Esophagus muscularis mucosa (tissue), 4 donors: ENCODE data around the gene SIGLEC10. TPM values are rescaled to one million over a fixed set of nuclear protein-coding genes. Genes with fewer than 3 reads are reported as not detected.

Experiments used
- DNase-seq: peaks from one replicate; pipeline ENCODE4 v3.0.0-alpha.2; 2017; ENCODE audit errors: extremely low spot score
- H3K27ac ChIP-seq, 4 donors: fragments of 200-600 bp; sonication (generic); replicated peaks in 1 of 4; 1 replicate in 3 of 4; 2 replicates in 1 of 4; pipeline ENCODE4 v1.5.1; 2016 to 2019; ENCODE audit warnings: mild to moderate bottlenecking in 1 of 4
- H3K27me3 ChIP-seq, 4 donors: fragments of 200-600 bp; sonication (generic); one replicate each; pipeline versions ENCODE4 v1.5.1 to v1.6.0; 2016 to 2019
- H3K36me3 ChIP-seq, 4 donors: fragments of 200-600 bp; sonication (generic); one replicate each; pipeline ENCODE4 v1.5.1; 2016 to 2019
- H3K4me1 ChIP-seq, 4 donors: fragments of 200-600 bp; sonication (generic); one replicate each; pipeline ENCODE4 v1.5.1; 2016 to 2019
- H3K4me3 ChIP-seq, 4 donors: fragments of 200-600 bp; sonication (generic); 1 replicate in 2 of 4; 2 replicates in 2 of 4; pipeline ENCODE4 v1.5.1; 2016 to 2019; ENCODE audit warnings: mild to moderate bottlenecking in 4 of 4, moderate library complexity in 1 of 4
- H3K9me3 ChIP-seq, 4 donors: fragments of 200-600 bp; sonication (generic); 1 replicate in 3 of 4; 2 replicates in 1 of 4; pipeline ENCODE4 v1.5.1; 2016 to 2019
- CTCF ChIP-seq, 3 experiments: fragments of 200-600 bp in 2 of 3; fragments of 450-650 bp in 1 of 3; sonication (generic) in 2 of 3; IDR thresholded peaks; one replicate each; pipeline ENCODE4 v1.5.1; 2017 to 2019; ENCODE audit warnings: antibody characterized with exemption in 3 of 3, mild to moderate bottlenecking in 2 of 3, moderate library complexity in 1 of 3
- EP300 ChIP-seq: sonication (generic); formaldehyde crosslinking; IDR thresholded peaks from one replicate; pipeline ENCODE4 v1.6.1; 2017; ENCODE audit warnings: antibody characterized with exemption
- POLR2A ChIP-seq: fragments of 450-650 bp; IDR thresholded peaks from one replicate; pipeline ENCODE4 v1.6.1; 2017; ENCODE audit warnings: antibody characterized with exemption, moderate library complexity, mild to moderate bottlenecking, low read depth
- POLR2AphosphoS5 ChIP-seq, 2 donors: sonication (generic); formaldehyde crosslinking; IDR thresholded peaks; one replicate each; pipeline ENCODE4 v1.6.1; 2017; ENCODE audit warnings: antibody characterized with exemption in 2 of 2
- WGBS: methylation state at CpG from one replicate; pipeline ENCODE4 v1.1.5; 2018; 5-methylcytosine and 5-hydroxymethylcytosine counted together
- intact Hi-C: fragments of 100-400 bp; cut with DNase I; formaldehyde crosslinking; loops from one replicate; pipeline ENCODE4 v1.15.1; 2023
- total RNA-seq, 4 donors: library from RNA; depleted of rRNA; stranded (reverse); fragments of >200 nt; gene quantifications; one replicate each; pipeline versions ENCODE4 v1.1.0 to v1.2.1, GENCODE V29; 2016

SIGLEC10 gene
- total RNA-seq, 4 donors from 2014 or later: 1.4 to 4.1 (median 2.4) TPM

DNA sequence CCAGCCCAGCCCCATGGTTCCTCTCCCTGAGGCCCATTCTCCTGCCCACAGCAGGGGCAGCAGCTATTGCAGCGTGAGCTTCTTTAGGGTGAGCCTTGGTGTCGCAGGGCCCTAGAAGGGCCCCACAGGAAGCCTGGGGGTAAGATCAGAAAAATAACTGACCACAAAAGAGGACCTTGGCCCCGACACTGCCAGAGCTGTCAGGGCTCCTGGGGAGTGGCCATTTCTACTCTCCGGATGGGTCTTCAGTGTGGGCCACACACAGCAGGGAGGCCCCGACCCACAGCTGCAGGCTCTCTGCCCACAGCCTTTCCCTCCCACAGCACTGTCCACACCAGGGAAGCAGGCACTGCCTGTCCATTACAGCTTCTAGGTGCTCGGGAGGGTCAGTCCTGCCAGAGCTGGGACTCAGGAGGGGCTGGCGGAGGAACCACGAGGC is 44.3 kb upstream of the SIGLEC10 start:
- no peak overlapping the region for H3K4me3 ChIP-seq
- no peak overlapping the region for H3K27ac ChIP-seq
- WGBS: 47% methylated on average over 7 of the region's 8 CpGs
- no peaks in the 10 kb centered on the region for H3K9me3 ChIP-seq
- no peaks in the 10 kb centered on the region for H3K36me3 ChIP-seq
- no peak for TF ChIP-seq POLR2AphosphoS5 (IDR thresholded peaks at IDR 0.05)
- TF ChIP-seq POLR2A: no peak
- TF ChIP-seq CTCF (IDR thresholded peaks at IDR 0.05): no peak
- DNase-seq: no peak
- intact Hi-C loops: no loop called here
- H3K27me3 ChIP-seq: peaks cover 0 to 66% (median 3%) of the 10 kb centered on the region in 4 donors
- no peaks in the 10 kb centered on the region for H3K4me1 ChIP-seq

DNA sequence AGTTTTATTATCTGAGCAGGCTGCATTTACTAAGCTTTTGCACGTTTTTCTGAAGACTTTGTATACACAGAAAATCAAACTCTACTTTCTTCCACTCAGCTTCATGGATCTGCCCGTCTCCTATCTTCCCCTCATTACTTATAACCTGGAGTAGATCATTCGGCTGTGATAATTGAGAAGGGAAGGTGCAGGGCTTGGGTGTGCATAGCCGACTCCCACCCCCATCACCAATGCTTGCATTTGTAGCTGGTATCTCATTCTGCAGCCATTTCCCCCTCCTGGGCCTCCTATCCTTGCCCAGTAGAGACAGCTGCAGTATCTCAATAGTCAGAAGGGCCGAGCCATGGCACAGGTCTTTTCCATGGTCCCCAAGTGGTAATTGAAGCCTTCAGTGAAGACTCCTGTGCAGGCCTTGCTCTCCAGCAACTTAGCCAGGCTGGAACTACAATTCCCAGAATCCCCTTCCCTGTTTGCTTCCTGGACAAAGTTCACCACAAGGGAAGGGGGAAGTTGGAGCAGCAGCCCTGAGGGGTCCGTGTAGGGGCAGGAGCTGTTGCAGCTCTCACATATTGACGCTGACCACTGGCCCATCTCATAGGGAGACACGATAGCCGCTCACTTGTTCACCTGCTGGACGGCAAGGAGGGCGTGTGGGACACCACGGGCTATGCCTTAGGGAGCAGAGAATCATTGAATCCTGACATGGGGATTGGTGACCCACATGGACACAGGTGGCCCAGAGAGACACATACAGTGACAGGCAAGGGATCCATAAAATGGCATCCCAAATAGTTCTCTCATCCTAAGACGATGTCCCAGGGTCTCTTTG is 42.9 kb upstream of the SIGLEC10 start:
- 56% methylated on average over 13 of the region's 13 CpGs for WGBS
- H3K27ac ChIP-seq: no peak overlapping the region
- intact Hi-C loops: no loop called here
- peaks cover 0 to 67% (median 3%) of the 10 kb centered on the region in 4 donors for H3K27me3 ChIP-seq
- H3K9me3 ChIP-seq: no peaks in the 10 kb centered on the region
- H3K36me3 ChIP-seq: no peaks in the 10 kb centered on the region
- no peak for TF ChIP-seq POLR2A
- TF ChIP-seq CTCF (IDR thresholded peaks at IDR 0.05): no peak
- TF ChIP-seq EP300: no peak
- no peak for TF ChIP-seq POLR2AphosphoS5 (IDR thresholded peaks at IDR 0.05)
- H3K4me3 ChIP-seq: peak overlapping the region in 1 of 4 donors; percentile 30
- no peak for DNase-seq
- no peaks in the 10 kb centered on the region for H3K4me1 ChIP-seq

- TF ChIP-seq POLR2AphosphoS5 (IDR thresholded peaks at IDR 0.05) (no peak), POLR2A (no peak), CTCF (IDR thresholded peaks at IDR 0.05) (no peak), EP300 (no peak)
- no peak overlapping the region for H3K27ac ChIP-seq
- no peaks in the 10 kb centered on the region for H3K36me3 ChIP-seq
- no peak overlapping the region for H3K4me3 ChIP-seq
- peaks cover 0 to 77% (median 3%) of the 10 kb centered on the region in 4 donors for H3K27me3 ChIP-seq
- intact Hi-C loops: no loop called here
- no peak for DNase-seq
- no peaks in the 10 kb centered on the region for H3K9me3 ChIP-seq
- 75% methylated on average over 13 of the region's 14 CpGs for WGBS
- no peaks in the 10 kb centered on the region for H3K4me1 ChIP-seq
Measured at GRCh38 chr19:51458899-51459505, 41.6 kb upstream of the SIGLEC10 start.

- WGBS: 70% methylated on average over 10 of the region's 10 CpGs
- Histone ChIP-seq H3K4me1 (no peaks in the 10 kb centered on the region), H3K27me3 (peaks cover 0 to 84% (median 3%) of the 10 kb centered on the region in 4 donors), H3K4me3 (no peak within 1 kb of the TSS), H3K9me3 (no peaks in the 10 kb centered on the region), H3K36me3 (no peaks in the 10 kb centered on the region), H3K27ac (no peak within 1 kb of the TSS)
- TF ChIP-seq POLR2AphosphoS5 (IDR thresholded peaks at IDR 0.05) (no peak), EP300 (no peak), POLR2A (no peak), CTCF (IDR thresholded peaks at IDR 0.05) (no peak)
- DNase-seq: no peak
- intact Hi-C loops: no loop called here
Measured at GRCh38 chr19:51458051-51458645, 40.7 kb upstream of the SIGLEC10 start, which contains the start of gene SIGLEC8. Gene SIGLEC8 (minus strand): TSS chr19:51458454. CDS start chr19:51458387, 67 bp downstream.
